Measurements from ENCODE around the gene CPEB3.

The CPEB3 gene

DNA sequence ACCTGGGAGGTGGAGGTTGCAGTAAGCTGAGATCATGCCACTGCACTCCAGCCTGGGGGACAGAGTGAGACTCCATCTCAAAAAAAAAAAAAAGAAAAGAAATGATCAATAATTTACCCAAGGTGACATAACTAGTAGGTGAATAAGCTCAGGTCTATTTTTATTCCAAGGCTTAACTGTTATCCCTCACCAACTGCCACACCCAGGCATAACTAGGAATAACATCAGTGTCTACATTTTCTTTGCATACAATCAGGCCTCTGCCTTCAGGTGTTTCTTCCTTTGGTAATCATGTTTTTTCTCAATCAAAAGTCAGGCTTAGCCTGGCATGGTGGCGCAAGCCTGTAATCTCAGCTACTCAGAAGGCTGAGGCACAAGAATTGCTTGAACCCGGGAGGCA, 26.6 kb downstream of the CPEB3 start:
- no peak overlapping the region for H2AFZ ChIP-seq (ENCODE audit: low read length)
- no peaks in the 10 kb centered on the region for H3F3A ChIP-seq (ENCODE audit: insufficient read depth, low read length)

DNA sequence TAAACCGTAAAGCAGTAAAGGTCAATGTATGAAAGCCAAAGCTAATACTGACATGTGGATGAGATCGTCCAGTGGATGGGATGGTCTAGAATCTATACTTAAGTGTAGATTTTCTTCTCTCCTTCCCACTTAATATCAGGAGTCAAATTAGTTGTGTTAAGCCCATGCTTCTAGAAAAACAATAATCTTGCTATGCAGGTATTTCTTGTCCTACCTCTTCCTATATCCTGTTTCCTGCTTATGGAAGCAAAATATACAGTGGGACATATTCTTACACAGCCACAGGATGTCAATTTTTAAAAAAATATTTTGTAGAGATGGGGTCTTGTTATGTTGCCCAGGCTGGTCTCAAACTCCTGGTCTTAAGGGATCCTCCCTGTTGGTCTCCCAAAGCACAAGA, 27.5 kb downstream of the CPEB3 start:
- Histone ChIP-seq H3K4me1 (ENCODE audit: insufficient read depth, low read length, severe bottlenecking) (no peaks in the 10 kb centered on the region), H3K27ac (ENCODE audit: low read depth, low read length, poor library complexity, severe bottlenecking) (no peak overlapping the region), H3K79me2 (ENCODE audit: insufficient read depth, low read length) (no peaks in the 10 kb centered on the region), H3K9me3 (ENCODE audit: low read length) (no peaks in the 10 kb centered on the region), H3K9me2 (ENCODE audit: low read depth, low read length) (no peaks in the 10 kb centered on the region), H3F3A (ENCODE audit: insufficient read depth, low read length) (no peaks in the 10 kb centered on the region), H4K20me1 (ENCODE audit: insufficient read depth, low read length) (no peaks in the 10 kb centered on the region), H3K9ac (ENCODE audit: low read length) (no peak overlapping the region), H3K4me2 (ENCODE audit: low read length) (no peak overlapping the region), H3K27me3 (ENCODE audit: insufficient read depth, low read length) (no peaks in the 10 kb centered on the region), H2AFZ (ENCODE audit: low read length) (no peak overlapping the region), H3K36me3 (ENCODE audit: insufficient read depth, low read length) (no peaks in the 10 kb centered on the region), H3K4me3 (ENCODE audit: low read depth, low read length, poor library complexity, severe bottlenecking) (no peak overlapping the region)
- TF ChIP-seq, protein P1, sequence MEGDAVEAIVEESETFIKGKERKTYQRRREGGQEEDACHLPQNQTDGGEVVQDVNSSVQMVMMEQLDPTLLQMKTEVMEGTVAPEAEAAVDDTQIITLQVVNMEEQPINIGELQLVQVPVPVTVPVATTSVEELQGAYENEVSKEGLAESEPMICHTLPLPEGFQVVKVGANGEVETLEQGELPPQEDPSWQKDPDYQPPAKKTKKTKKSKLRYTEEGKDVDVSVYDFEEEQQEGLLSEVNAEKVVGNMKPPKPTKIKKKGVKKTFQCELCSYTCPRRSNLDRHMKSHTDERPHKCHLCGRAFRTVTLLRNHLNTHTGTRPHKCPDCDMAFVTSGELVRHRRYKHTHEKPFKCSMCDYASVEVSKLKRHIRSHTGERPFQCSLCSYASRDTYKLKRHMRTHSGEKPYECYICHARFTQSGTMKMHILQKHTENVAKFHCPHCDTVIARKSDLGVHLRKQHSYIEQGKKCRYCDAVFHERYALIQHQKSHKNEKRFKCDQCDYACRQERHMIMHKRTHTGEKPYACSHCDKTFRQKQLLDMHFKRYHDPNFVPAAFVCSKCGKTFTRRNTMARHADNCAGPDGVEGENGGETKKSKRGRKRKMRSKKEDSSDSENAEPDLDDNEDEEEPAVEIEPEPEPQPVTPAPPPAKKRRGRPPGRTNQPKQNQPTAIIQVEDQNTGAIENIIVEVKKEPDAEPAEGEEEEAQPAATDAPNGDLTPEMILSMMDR (IDR thresholded peaks at IDR 0.05; ENCODE audit: low read length), result no peak
- no peak for TF ChIP-seq EZH2 (IDR thresholded peaks at IDR 0.05; ENCODE audit: borderline replicate concordance, low read length)

More for the DNA sequence above, 26.6 kb downstream of the CPEB3 start:
- no peak overlapping the region for H3K4me3 ChIP-seq (ENCODE audit: low read depth, low read length, poor library complexity, severe bottlenecking)
- no peaks in the 10 kb centered on the region for H3K27me3 ChIP-seq (ENCODE audit: insufficient read depth, low read length)
- H3K79me2 ChIP-seq (ENCODE audit: insufficient read depth, low read length), result no peaks in the 10 kb centered on the region
- no peaks in the 10 kb centered on the region for H3K9me3 ChIP-seq (ENCODE audit: low read length)
- no peaks in the 10 kb centered on the region for H4K20me1 ChIP-seq (ENCODE audit: insufficient read depth, low read length)
- no peak overlapping the region for H3K4me2 ChIP-seq (ENCODE audit: low read length)
- no peaks in the 10 kb centered on the region for H3K9me2 ChIP-seq (ENCODE audit: low read depth, low read length)
- TF ChIP-seq, protein P1 (IDR thresholded peaks at IDR 0.05; ENCODE audit: low read length), result no peak
- no peak overlapping the region for H3K9ac ChIP-seq (ENCODE audit: low read length)
- H3K4me1 ChIP-seq (ENCODE audit: insufficient read depth, low read length, severe bottlenecking), result no peaks in the 10 kb centered on the region
- no peaks in the 10 kb centered on the region for H3K36me3 ChIP-seq (ENCODE audit: insufficient read depth, low read length)
- H3K27ac ChIP-seq (ENCODE audit: low read depth, low read length, poor library complexity, severe bottlenecking), result no peak overlapping the region

DNA sequence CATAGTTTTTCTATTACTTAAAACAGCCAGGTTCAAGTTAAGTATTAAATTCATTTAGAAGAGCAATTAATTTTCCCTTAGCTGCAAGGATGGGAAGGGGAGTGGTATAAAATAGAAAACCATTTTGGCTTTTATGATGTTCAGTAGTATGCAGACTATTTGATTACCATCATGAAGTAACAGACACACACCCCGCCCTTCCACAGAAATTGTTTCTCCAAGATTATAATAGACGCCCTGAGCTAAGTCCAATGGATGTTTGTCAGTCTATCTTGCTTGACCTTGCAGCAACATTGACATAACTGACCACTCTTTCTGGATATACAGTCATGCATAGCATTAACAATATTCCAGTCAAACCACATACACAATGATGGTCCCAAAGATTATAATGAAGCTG, 42.3 kb downstream of the CPEB3 start:
- H3K4me1 ChIP-seq (ENCODE audit: insufficient read depth, low read length, severe bottlenecking), result peaks cover 1% of the 10 kb centered on the region
- no peaks in the 10 kb centered on the region for H4K20me1 ChIP-seq (ENCODE audit: insufficient read depth, low read length)
- no peaks in the 10 kb centered on the region for H3K36me3 ChIP-seq (ENCODE audit: insufficient read depth, low read length)
- H3K9ac ChIP-seq (ENCODE audit: low read length), result no peak overlapping the region
- H3K4me3 ChIP-seq (ENCODE audit: low read depth, low read length, poor library complexity, severe bottlenecking), result no peak overlapping the region
- TF ChIP-seq, protein P1 (IDR thresholded peaks at IDR 0.05; ENCODE audit: low read length), result no peak
- TF ChIP-seq EZH2 (IDR thresholded peaks at IDR 0.05; ENCODE audit: borderline replicate concordance, low read length), result no peak
- no peak overlapping the region for H2AFZ ChIP-seq (ENCODE audit: low read length)
- no peak overlapping the region for H3K27ac ChIP-seq (ENCODE audit: low read depth, low read length, poor library complexity, severe bottlenecking)
- H3K9me2 ChIP-seq (ENCODE audit: low read depth, low read length), result no peaks in the 10 kb centered on the region
- no peaks in the 10 kb centered on the region for H3K27me3 ChIP-seq (ENCODE audit: insufficient read depth, low read length)
- H3K79me2 ChIP-seq (ENCODE audit: insufficient read depth, low read length), result no peaks in the 10 kb centered on the region
- no peaks in the 10 kb centered on the region for H3F3A ChIP-seq (ENCODE audit: insufficient read depth, low read length)
- H3K4me2 ChIP-seq (ENCODE audit: low read length), result no peak overlapping the region
- no peaks in the 10 kb centered on the region for H3K9me3 ChIP-seq (ENCODE audit: low read length)
